GM10266 (cell line): ENCODE measurements around the gene ZRANB1.
A peak's percentile ranks its signal among the peaks of the same experiment; 100 is the strongest.

Experiments
- DNase-seq: peaks from one replicate; pipeline ENCODE4 v3.0.0; 2012; ENCODE audit errors: extremely low spot score
- TF ChIP-seq, protein P1 (sequence below): IDR thresholded peaks from 2 replicates; pipeline ENCODE4 v1.5.1; 2012; ENCODE audit warnings: mild to moderate bottlenecking, low read depth; ENCODE audit not compliant: control insufficient read depth, insufficient read depth; ENCODE audit errors: missing control alignments

Gene ZRANB1

DNA sequence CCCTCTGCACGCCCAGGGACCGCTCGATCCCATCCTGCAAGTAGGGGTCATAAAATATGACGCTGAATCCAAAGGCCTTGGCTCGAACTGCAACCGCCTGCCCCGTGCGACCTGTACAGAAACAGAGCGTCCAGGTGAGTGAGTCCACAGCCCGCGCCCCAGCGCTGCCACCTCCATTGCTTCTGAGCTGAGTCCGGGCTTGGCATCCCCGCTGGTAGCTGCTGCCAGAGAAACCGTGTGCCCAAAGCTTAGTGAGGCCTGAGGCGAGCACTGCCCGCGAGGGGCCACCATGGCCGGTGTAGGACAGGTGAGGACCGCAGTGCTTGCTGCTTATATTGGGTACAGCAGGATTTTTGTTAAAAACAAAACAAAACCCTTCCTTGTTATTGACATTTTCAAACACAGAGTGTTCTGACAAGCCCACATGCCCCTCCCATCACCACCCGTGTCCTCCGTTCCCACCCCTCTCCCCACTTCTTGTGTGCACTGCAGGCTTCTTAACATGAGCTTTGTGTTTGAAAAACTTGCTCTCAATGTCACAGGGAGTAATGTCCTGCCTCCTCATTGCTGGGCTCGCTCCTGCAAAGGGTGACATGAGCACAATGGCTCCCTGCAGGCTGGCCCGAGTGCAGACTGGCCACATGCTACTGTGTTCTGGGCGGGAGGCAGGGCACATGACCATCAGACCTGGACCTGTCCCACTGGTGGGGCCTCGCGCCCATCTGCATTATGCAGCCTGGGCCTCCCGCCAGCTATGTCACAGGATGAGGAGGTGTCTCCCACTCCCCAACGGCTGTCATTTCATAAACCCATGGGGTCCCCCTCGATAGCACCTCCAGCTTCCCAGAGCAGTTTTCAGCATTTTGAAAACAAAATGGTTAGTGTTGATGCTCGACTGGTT is 52.9 kb downstream of the ZRANB1 start:
- no peak for DNase-seq
- TF ChIP-seq, protein P1, sequence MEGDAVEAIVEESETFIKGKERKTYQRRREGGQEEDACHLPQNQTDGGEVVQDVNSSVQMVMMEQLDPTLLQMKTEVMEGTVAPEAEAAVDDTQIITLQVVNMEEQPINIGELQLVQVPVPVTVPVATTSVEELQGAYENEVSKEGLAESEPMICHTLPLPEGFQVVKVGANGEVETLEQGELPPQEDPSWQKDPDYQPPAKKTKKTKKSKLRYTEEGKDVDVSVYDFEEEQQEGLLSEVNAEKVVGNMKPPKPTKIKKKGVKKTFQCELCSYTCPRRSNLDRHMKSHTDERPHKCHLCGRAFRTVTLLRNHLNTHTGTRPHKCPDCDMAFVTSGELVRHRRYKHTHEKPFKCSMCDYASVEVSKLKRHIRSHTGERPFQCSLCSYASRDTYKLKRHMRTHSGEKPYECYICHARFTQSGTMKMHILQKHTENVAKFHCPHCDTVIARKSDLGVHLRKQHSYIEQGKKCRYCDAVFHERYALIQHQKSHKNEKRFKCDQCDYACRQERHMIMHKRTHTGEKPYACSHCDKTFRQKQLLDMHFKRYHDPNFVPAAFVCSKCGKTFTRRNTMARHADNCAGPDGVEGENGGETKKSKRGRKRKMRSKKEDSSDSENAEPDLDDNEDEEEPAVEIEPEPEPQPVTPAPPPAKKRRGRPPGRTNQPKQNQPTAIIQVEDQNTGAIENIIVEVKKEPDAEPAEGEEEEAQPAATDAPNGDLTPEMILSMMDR, result no peak

DNA sequence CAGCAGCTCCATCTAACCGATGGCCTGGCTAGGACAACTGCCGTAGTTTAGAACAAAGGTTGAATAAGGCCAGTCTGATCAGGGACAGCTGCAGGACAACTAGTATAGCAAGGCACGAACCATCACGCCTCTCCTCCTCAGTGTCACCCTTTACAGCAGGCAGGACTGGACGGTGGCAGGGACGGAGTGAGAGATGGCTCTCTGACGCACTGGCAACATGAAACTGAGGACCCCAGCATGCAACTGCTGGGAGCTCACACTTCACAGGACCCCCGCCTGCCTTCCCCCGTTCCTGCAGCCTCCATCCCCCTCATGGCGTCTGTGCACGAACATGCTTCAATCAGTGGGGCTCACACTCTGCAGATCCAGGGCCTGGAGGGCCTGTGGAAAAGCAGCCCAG is 53.7 kb downstream of the ZRANB1 start:
- peak; percentile 10 for DNase-seq
- TF ChIP-seq, protein P1, result no peak

DNA sequence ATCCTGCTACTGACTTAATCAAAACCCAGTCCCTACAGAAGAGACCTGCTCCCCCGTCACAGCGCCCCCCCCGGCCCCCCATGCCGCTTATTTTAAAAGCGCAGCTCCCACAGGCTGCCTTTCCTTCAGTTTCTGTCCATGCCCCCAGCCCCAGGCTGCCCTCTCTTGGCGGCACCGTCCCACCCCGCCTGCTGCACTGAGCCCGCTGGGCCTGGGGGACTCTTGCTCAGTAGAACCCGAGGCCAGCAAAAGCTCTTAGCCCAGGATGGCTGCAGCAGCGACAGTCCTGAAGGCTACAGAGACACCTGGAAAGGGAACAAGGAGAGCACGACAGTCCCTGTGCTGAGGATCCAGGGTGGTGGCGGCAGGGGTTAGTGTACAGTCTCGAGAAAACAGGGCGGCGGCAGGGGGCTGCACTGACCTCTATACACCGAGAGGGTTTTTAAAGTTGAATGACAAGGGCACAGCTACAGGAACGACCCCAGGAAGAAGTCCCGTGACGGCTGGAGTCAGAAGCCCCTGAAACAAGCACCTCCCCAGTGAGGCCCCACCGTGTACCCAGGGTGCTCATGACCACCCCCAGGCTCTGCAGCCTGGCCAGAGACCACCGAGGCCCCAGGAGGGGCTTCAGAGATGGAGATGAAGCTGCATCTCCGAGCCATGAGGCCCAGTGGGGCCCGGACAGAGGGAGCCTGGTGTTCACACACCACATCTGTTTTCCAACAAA is 54.4 kb downstream of the ZRANB1 start:
- TF ChIP-seq, protein P1, result no peak
- DNase-seq, result no peak

DNA sequence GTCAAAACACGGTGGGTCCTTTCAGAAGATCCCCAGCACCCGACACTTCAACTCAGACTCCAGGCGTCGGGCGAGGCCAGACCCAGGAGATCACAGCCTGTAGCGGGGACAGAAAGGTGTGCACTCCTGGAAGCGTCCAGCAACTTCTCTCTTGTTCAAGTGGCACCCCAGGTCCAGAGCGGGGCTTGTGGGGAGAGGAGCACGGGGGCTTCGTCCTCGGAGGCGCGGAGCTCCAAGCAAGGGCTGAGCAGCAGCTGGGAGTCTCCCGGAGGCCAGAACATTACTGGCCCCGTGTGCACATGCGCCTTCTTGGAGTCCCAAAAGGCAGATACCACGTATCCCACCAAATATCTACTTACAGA is 54.9 kb downstream of the ZRANB1 start:
- DNase-seq, result no peak
- TF ChIP-seq, protein P1, result no peak

DNA sequence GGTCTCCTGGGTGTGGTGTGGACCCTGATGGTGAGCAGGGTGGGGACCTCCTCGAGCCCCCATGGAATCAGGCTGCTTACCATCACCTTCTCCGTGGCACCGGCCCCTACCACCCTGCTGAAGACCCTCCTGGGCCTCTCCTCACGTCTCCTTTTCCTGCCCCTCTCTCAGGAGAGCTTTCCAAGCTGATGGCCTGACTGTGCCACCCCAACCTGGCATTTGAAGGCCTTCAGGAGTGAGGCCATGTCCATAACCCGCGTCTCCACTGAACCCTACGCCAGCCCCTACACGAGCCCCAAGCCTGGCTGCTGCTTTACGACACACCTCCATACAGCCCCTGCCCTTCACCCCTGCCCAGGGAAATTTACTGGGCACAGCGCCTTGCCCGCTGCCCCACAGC is 55.4 kb downstream of the ZRANB1 start:
- TF ChIP-seq, protein P1, result no peak

DNA sequence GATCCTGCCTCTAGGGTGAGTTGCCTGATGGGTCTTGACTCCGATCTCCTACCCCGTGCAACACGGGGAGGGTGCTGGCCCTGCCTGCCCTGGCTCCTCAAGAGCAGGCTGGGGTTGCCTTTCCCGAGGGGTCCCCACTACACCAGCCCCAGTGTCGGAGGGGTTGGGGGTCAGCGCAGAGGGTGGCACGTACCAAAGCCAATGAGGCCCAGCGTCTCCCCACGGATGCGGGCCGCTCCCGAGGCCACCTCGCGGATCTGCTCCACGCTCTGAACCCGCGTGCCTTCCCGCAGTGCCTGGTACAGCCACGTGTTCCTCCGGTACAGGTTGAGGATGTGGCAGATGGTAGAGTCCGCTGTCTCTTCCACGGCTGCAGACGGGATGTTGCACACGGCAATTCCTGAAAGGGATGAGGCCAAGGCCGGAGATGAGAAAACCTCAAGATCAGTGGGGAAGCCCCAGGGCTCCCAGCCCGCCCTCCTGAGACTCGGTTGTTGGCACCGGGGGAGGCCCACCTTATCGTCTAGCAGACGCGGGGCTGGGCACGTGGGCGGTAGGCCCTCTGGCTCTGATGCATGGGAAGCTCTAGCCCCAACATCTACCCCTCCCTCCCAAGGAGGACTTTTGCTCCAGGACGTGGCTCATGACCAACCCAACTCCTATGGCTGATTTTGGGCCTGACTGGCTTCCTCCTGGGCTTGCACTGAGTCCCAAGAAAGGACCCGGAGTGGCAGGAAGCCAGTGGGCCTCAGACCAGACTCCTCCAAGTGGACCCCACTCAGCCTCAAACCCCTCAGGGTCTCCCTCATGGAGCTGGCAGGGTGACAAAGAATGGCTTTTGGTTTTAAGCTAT is 56.1 kb downstream of the ZRANB1 start:
- DNase-seq, result peak; percentile 22
- TF ChIP-seq, protein P1, result no peak

More for the DNA sequence above, 55.4 kb downstream of the ZRANB1 start:
- DNase-seq, result peak; percentile 9
